HG03039 (cell line): ENCODE data around the gene GLIS1.

Source experiments
- ATAC-seq: cut with Tn5 transposase; IDR thresholded peaks from one replicate; pipeline ENCODE4 v1.9.1; 2021; ENCODE audit warnings: mild to moderate bottlenecking, moderate library complexity; ENCODE audit not compliant: unreplicated experiment

Gene GLIS1

GRCh38 chr1:53620061-53620855, 118.7 kb downstream of the GLIS1 start:
- no peak for ATAC-seq

GRCh38 chr1:53619367-53620060, 119.5 kb downstream of the GLIS1 start:
- ATAC-seq, result no peak

- no peak for ATAC-seq
Observed at GRCh38 chr1:53618500-53619366, 120.2 kb downstream of the GLIS1 start.

DNA sequence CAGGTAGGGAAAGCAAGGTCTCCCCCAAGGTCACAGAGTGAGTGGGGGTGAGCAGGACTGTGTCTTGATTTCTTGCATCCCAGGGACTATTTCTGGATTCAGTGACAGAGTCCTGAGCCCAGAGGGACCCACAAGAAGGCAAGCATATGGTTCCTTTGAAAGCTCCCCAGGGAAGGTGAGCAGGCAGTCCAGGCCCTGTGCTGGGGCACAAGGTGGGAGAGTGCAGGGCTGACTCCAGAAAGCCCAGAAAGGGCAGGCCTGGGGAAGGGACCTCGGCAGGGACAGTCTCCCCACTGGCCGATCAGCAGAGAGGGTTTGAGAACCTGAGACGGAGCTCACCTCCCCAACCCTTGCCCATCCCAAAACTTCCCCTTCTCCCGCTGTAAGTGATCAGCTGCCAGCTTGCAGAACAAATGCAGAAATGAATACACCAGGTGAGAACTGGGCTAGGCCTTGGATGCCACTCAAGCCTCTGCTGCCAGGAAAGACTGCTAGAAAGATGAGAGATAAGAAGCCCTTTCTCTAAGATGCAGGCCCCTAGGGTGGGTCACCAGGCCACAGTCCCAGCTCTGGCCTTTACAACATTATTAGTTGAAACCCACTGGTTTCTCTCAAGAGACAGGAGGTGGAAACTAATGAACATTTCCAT, 121.0 kb downstream of the GLIS1 start:
- ATAC-seq, result no peak

DNA sequence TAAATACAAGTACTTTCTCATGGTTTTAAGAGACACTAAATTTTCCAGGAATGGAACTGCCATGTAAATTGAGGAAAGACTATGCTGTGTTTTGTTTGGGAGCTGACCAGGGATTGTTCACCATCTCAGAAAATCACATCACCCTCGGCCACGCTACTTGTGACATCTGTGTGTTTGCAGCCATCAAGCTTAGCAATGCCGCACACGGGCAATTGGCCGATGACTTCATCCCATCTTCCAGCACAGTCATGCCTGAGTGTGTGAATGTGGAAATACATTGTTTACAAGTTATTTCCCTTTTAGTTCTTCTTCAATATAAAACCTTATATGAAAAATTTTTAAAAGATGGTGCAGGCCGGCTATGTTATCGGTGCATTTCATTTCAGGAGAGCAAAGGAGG, 121.6 kb downstream of the GLIS1 start:
- ATAC-seq, result no peak

DNA sequence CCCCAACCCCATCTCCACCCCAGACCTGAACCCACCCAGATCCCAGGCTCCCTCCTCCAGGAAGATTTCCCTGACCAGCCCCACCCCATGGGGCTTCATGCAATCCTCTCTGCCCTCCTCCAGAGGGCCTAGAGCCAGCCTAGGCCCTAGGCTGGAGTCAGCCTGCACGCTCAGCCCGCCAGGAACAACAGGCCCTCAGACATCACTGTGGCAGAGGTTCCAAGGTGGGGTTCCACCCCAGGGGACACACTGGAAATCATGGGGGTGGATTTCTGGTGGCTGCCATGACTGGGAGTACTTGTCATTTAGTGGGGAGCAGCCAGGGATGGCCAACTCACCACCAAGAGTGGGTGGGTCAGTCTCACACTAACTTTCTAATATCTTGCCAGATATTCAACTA, 122.0 kb downstream of the GLIS1 start:
- ATAC-seq, result no peak

GRCh38 chr1:53616511-53616910, 122.5 kb downstream of the GLIS1 start:
- no peak for ATAC-seq

- ATAC-seq, result no peak
Observed at GRCh38 chr1:53615101-53615500, 123.9 kb downstream of the GLIS1 start.

DNA sequence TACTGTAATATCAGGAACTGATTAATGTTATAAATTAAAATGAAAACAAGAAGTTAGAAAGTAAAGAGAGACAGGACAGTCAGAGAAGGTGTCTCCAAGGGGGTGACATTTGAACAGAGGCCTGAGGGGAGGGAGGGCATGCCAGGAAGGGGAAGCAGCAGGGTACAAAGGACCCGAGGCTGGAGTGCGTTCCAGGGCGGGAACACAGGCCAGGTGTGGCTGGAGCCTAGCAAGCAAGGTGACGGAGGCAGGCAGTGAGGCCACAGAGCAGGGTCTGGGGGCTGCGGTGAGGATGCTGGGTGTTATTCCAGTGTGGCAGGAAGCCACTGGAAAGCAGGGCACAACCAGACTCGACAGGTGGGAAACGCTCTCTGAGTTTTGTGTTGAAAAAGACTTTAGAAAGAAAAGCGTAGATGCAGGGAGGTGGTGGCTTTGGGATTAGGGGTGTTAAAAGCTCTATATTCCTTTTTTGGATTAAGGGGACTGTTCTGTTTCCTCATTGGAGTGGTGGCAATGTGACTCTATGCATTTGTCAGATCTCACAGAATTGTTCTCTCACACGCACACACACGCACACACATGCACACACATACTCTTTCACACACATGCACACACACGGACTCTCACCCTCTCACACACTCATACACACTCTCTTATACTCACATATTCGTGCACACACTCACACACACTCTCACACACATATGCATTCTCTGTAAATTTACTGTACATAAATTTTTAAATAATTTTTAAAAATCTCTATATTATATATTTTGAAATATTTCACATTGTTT, 124.5 kb downstream of the GLIS1 start:
- no peak for ATAC-seq

GRCh38 chr1:53608676-53609075, 130.3 kb downstream of the GLIS1 start:
- ATAC-seq, result no peak

DNA sequence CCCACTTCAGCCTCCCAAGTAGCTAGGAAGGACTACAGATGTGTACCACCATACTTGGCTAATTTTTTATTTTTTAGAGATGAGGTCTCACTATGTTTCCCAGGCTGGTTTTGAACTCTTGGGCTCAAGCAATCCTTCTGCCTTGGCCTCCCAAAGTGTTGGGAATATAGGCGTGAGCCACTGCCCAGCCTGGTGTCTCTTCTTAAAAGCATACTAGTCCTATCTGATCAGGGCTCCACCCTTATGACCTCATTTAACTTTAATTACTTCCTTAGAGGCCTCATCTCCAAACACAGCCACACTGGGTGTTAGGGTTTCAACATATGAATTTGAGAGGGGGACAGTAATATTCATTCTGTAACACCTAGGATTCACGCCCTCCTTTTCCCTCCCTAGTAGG, 130.9 kb downstream of the GLIS1 start:
- no peak for ATAC-seq

DNA sequence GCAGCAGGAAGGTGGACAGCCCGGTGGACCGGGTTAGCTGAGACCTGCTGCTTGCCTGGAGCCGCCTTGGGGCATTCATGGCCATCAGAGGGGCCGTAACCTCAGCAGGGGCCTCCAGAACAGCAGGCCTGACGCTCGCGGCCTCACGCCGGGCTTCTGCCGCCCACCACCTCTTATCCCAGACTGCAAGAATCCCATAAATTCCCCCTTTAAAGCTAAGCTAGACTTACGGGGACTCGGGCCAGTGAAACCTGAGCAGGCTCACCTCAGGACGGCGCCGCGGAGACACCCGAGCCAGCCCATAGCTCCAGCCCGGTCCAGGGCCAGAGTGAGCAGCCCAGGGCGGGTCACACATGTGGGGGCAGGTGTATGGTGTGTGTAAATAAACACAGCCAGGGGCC, 132.3 kb downstream of the GLIS1 start:
- no peak for ATAC-seq

- no peak for ATAC-seq
Observed at GRCh38 chr1:53606197-53606596, 132.8 kb downstream of the GLIS1 start.

GRCh38 chr1:53605181-53605580, 133.8 kb downstream of the GLIS1 start:
- ATAC-seq, result no peak

GRCh38 chr1:53604291-53604919, 134.6 kb downstream of the GLIS1 start:
- no peak for ATAC-seq

GRCh38 chr1:53603431-53603830, 135.5 kb downstream of the GLIS1 start:
- ATAC-seq, result no peak

- ATAC-seq, result no peak
Observed at GRCh38 chr1:53601867-53602775, 136.8 kb downstream of the GLIS1 start.

DNA sequence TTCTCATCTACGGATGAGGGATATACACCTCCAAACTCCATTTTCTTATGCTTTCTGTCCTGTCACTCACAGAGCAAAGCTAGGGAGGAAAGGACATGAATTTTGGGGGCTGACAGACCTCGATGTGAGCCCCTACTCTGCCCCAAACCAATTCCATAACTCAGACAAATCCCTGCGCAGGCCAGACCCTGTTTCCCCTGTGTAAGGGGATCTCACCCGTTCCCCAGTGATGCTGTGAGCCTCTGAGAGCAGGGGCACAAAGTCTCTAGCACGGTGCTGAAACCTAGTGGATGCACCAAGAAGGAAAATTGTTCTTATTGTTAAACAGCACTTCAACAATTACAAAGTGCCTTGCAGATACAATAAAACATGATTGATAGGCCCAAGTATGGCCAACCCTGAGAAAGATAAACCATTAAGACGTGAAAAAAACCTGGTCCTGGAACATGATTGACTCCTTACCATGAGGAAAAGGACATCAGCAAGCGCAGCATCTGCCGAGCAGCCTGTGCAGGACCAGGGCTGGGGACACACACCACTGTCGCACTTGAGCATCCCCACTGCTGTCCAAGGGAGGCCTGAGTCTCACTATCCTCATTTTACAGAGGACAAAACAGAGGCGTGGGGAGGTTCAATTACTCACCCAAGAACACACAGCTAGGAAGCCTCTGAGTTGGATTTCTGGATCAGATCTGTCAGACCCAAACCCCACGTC, 137.8 kb downstream of the GLIS1 start:
- no peak for ATAC-seq
